PC-3 (cell line): Measurements from ENCODE around the gene TAF7. TPM values are rescaled to one million over a fixed set of nuclear protein-coding genes. Genes with fewer than 3 reads are reported as not detected.
"Not testable (repeated sequence)": the region's sequence is repeated elsewhere in the genome, so short reads cannot be mapped to it uniquely, and the experiment has no call there.

ENCODE experiments used
- ATAC-seq: fragments of 200-7000 bp; cut with Tn5 transposase; 2 replicates; pipeline ENCODE4 v1.9.1; 2020; ENCODE audit warnings: mild to moderate bottlenecking, moderate library complexity
- BruUV-seq: library from RNA; stranded (reverse); fragments of 400-500 nt; replicated peaks from 2 replicates; lab custom pipeline; 2021; lab: Mats Ljungman, UMichigan
- CTCF ChIA-PET: fragments of 300-600 bp; sonication (Branson Sonifier 250); formaldehyde crosslinking; loops from one replicate; lab custom pipeline; 2022; ENCODE audit warnings: antibody characterized with exemption; lab: Charles Lee
- POLR2A ChIA-PET: fragments of 300-600 bp; sonication (Branson Sonifier 250); formaldehyde crosslinking; loops from one replicate; lab custom pipeline; 2022; ENCODE audit warnings: antibody characterized with exemption; ENCODE audit not compliant: unreplicated experiment; lab: Charles Lee
- DNase-seq: peaks from one replicate; pipeline ENCODE4 v3.0.0-alpha.2; 2015
- H2AFZ ChIP-seq: fragments of 300-600 bp; sonication (generic); 2 replicates; pipeline ENCODE4 v1.6.0; 2016; ENCODE audit warnings: antibody characterized with exemption, low read length
- H3F3A ChIP-seq: fragments of 300-600 bp; sonication (generic); one replicate; pipeline ENCODE4 v1.6.0; 2017; ENCODE audit warnings: antibody characterized with exemption, low read length, control low read depth, mild to moderate bottlenecking; ENCODE audit not compliant: unreplicated experiment
- H3K27ac ChIP-seq: fragments of 300-600 bp; sonication (generic); 2 replicates; pipeline ENCODE4 v1.5.1; 2016; ENCODE audit warnings: mild to moderate bottlenecking, low read length
- H3K27me3 ChIP-seq: fragments of 300-600 bp; sonication (generic); 2 replicates; pipeline ENCODE4 v1.6.1; 2016; ENCODE audit warnings: low read length, mixed read lengths
- H3K36me3 ChIP-seq: fragments of 300-600 bp; sonication (generic); 2 replicates; pipeline ENCODE4 v1.6.1; 2016; ENCODE audit warnings: low read depth, mixed run types, low read length, mixed read lengths
- H3K4me1 ChIP-seq: fragments of 300-600 bp; sonication (generic); 2 replicates; pipeline ENCODE4 v1.5.1; 2016; ENCODE audit warnings: low read length; ENCODE audit not compliant: insufficient read depth
- H3K4me2 ChIP-seq: fragments of 300-600 bp; sonication (generic); 2 replicates; pipeline ENCODE4 v1.6.0; 2016; ENCODE audit warnings: low read length
- H3K4me3 ChIP-seq: fragments of 300-600 bp; sonication (generic); 2 replicates; pipeline ENCODE4 v1.5.1; 2016; ENCODE audit warnings: mild to moderate bottlenecking, low read length, mixed read lengths
- H3K79me2 ChIP-seq: fragments of 300-600 bp; sonication (generic); 2 replicates; pipeline ENCODE4 v1.6.1; 2017; ENCODE audit warnings: low read length, mixed read lengths
- H3K9ac ChIP-seq: fragments of 300-600 bp; sonication (generic); 2 replicates; pipeline ENCODE4 v1.6.0; 2016; ENCODE audit warnings: mild to moderate bottlenecking, low read length
- H3K9me2 ChIP-seq: fragments of 300-600 bp; sonication (generic); replicated peaks from 2 replicates; pipeline ENCODE4 v1.6.1; 2016; ENCODE audit warnings: mixed run types, low read length, mixed read lengths
- H3K9me3 ChIP-seq: fragments of 300-600 bp; sonication (generic); 2 replicates; pipeline ENCODE4 v1.6.1; 2016; ENCODE audit warnings: low read length, mixed read lengths
- H4K20me1 ChIP-seq: fragments of 300-600 bp; sonication (generic); 2 replicates; pipeline ENCODE4 v1.6.1; 2016; ENCODE audit warnings: low read length, mixed read lengths
- CTCF ChIP-seq: fragments of 300-600 bp; sonication (generic); conservative IDR thresholded peaks from 2 replicates; pipeline ENCODE4 v1.5.1; 2017; ENCODE audit warnings: antibody characterized with exemption, low read depth, mild to moderate bottlenecking, low read length
- EZH2 ChIP-seq: fragments of 300-600 bp; sonication (generic); IDR thresholded peaks from one replicate; pipeline ENCODE4 v1.6.1; 2017; ENCODE audit warnings: antibody characterized with exemption, mild to moderate bottlenecking, low read length; ENCODE audit not compliant: unreplicated experiment
- EZH2phosphoT487 ChIP-seq: fragments of 300-600 bp; sonication (generic); IDR thresholded peaks from 2 replicates; pipeline ENCODE4 v1.6.1; 2018; ENCODE audit warnings: mild to moderate bottlenecking, antibody characterized with exemption, low read length, borderline replicate concordance
- intact Hi-C: fragments of 100-400 bp; cut with micrococcal nuclease; formaldehyde crosslinking; loops from 2 replicates; pipeline ENCODE4 v1.9.0; 2023
- total RNA-seq: library from RNA; depleted of rRNA; stranded (reverse); fragments of >200 nt; gene quantifications from 2 replicates; pipeline ENCODE4 v1.2.3, GENCODE V29; 2014

TAF7 gene
- total RNA-seq, 1 experiment from 2014 or later: 32.3 TPM

DNA sequence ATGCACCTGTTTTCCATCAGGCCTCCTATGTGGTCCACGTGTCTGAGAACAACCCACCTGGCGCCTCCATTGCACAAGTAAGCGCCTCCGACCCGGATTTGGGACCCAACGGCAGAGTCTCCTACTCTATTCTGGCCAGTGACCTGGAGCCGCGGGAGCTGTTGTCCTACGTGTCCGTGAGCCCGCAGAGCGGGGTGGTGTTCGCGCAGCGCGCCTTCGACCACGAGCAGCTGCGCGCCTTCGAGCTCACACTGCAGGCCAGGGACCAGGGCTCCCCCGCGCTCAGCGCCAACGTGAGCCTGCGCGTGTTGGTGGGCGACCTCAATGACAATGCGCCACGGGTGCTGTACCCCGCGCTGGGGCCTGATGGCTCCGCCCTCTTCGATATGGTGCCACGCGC, 31.0 kb upstream of the TAF7 start:
- Histone ChIP-seq H2AFZ (no peak overlapping the region), H3K27me3 (no peaks in the 10 kb centered on the region), H3K9me3 (no peaks in the 10 kb centered on the region), H3K79me2 (no peaks in the 10 kb centered on the region), H4K20me1 (no peaks in the 10 kb centered on the region), H3F3A (no peaks in the 10 kb centered on the region), H3K9me2 (no peaks in the 10 kb centered on the region), H3K27ac (no peak overlapping the region), H3K4me3 (no peak overlapping the region), H3K4me2 (no peak overlapping the region), H3K36me3 (no peaks in the 10 kb centered on the region), H3K4me1 (no peaks in the 10 kb centered on the region), H3K9ac (no peak overlapping the region)
- ChIA-PET POLR2A (no interaction called here), CTCF (no interaction called here)
- BruUV-seq: no TSS peak
- no peak for DNase-seq
- TF ChIP-seq EZH2 (no peak), CTCF (no peak), EZH2phosphoT487 (no peak)
- no peak for ATAC-seq
- intact Hi-C loops: no loop called here

- Histone ChIP-seq H3K27ac (no peak within 1 kb of the TSS), H3K4me2 (no peak within 1 kb of the TSS), H3K79me2 (no peaks in the 10 kb centered on the region), H3K9ac (no peak within 1 kb of the TSS), H3K4me3 (no peak within 1 kb of the TSS), H2AFZ (no peak within 1 kb of the TSS), H3K4me1 (no peaks in the 10 kb centered on the region), H3K27me3 (no peaks in the 10 kb centered on the region), H3K9me3 (no peaks in the 10 kb centered on the region), H4K20me1 (no peaks in the 10 kb centered on the region), H3K36me3 (no peaks in the 10 kb centered on the region), H3K9me2 (no peaks in the 10 kb centered on the region), H3F3A (no peaks in the 10 kb centered on the region)
- TF ChIP-seq EZH2phosphoT487 (no peak), EZH2 (no peak), CTCF (no peak)
- CTCF ChIA-PET: no interaction called here
- no TSS peak for BruUV-seq
- ATAC-seq (no peak), DNase-seq (no peak)
- POLR2A ChIA-PET: no interaction called here
- intact Hi-C loops: no loop called here
Measured at GRCh38 chr5:141349917-141350619, 29.5 kb upstream of the TAF7 start, which contains the start of gene PCDHGB1. PCDHGB1 (plus strand) TSS chr5:141350099; CDS start chr5:141350261, 162 bp downstream.

DNA sequence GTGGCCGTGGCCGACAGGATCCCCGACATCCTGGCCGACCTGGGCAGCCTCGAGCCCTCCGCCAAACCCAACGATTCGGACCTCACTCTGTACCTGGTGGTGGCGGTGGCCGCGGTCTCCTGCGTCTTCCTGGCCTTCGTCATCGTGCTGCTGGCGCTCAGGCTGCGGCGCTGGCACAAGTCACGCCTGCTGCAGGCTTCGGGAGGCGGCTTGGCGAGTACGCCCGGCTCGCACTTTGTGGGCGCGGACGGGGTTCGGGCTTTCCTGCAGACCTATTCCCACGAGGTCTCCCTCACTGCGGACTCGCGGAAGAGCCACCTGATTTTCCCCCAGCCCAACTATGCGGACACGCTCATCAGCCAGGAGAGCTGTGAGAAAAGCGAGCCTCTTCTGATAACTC, 25.4 kb upstream of the TAF7 start:
- H2AFZ ChIP-seq, H3K4me3 ChIP-seq, H3F3A ChIP-seq, CTCF ChIA-PET, H3K9me3 ChIP-seq, H3K4me1 ChIP-seq, H3K36me3 ChIP-seq, H4K20me1 ChIP-seq, H3K79me2 ChIP-seq, DNase-seq, H3K27ac ChIP-seq, BruUV-seq, H3K9me2 ChIP-seq, H3K27me3 ChIP-seq, ATAC-seq, intact Hi-C loops, H3K9ac ChIP-seq, H3K4me2 ChIP-seq: not testable (repeated sequence)
- POLR2A ChIA-PET: interaction anchor here (0.6 kb wide), 1 partner anchor 245 kb away, joined by 4 read pairs; no protein-coding TSS in a partner anchor
